IPS DF 6.9 (cell line): ENCODE results near the gene ZNF354C.

Experiments used
- DNase-seq: peaks from one replicate; pipeline ENCODE4 v3.0.0-alpha.2; 2013; ENCODE audit warnings: low read depth, low spot score
- H3K27ac ChIP-seq: one replicate; pipeline ENCODE4 v1.5.1; 2013; ENCODE audit warnings: low read length, control low read depth
- H3K27me3 ChIP-seq: 2 replicates; pipeline ENCODE4 v1.6.1; 2013; ENCODE audit warnings: mild to moderate bottlenecking, low read length; ENCODE audit not compliant: control insufficient read depth, insufficient read depth
- H3K36me3 ChIP-seq: 2 replicates; pipeline ENCODE4 v1.6.1; 2013; ENCODE audit warnings: low read length; ENCODE audit not compliant: control insufficient read depth, insufficient read depth
- H3K4me1 ChIP-seq: 2 replicates; pipeline ENCODE4 v1.6.1; 2013; ENCODE audit warnings: low read length; ENCODE audit not compliant: control insufficient read depth, insufficient read depth
- H3K4me3 ChIP-seq: 2 replicates; pipeline ENCODE4 v1.5.1; 2013; ENCODE audit warnings: mild to moderate bottlenecking, low read length
- H3K9me3 ChIP-seq: 2 replicates; pipeline ENCODE4 v1.6.1; 2013; ENCODE audit warnings: low read length, inconsistent platforms; ENCODE audit not compliant: control insufficient read depth, insufficient read depth
- WGBS: extraction: QIAGEN DNeasy Blood & Tissue Kit; methylation state at CpG from one replicate; pipeline ENCODE4 v1.1.7; 2013; ENCODE audit warnings: mixed read lengths, missing lambda C conversion rate; ENCODE audit not compliant: insufficient read length, insufficient coverage; 5-methylcytosine and 5-hydroxymethylcytosine counted together

The ZNF354C gene

GRCh38 chr5:179128041-179128365 lies 67.8 kb downstream of the ZNF354C start:
- Histone ChIP-seq H3K4me1 (no peaks in the 10 kb centered on the region), H3K36me3 (no peaks in the 10 kb centered on the region)

GRCh38 chr5:179128976-179129375 lies 68.8 kb downstream of the ZNF354C start:
- H3K36me3 ChIP-seq, result no peaks in the 10 kb centered on the region
- no peaks in the 10 kb centered on the region for H3K27me3 ChIP-seq
- no peak overlapping the region for H3K27ac ChIP-seq
- no peak for DNase-seq
- no peak overlapping the region for H3K4me3 ChIP-seq
- H3K9me3 ChIP-seq, result no peaks in the 10 kb centered on the region
- no peaks in the 10 kb centered on the region for H3K4me1 ChIP-seq
- no CpG with 5 or more reads among the region's 14 CpGs for WGBS

More at GRCh38 chr5:179128041-179128365, 67.8 kb downstream of the ZNF354C start:
- H3K27me3 ChIP-seq, result no peaks in the 10 kb centered on the region
- no peaks in the 10 kb centered on the region for H3K9me3 ChIP-seq
- DNase-seq, result no peak
- WGBS, result no CpG with 5 or more reads among the region's 10 CpGs
- no peak overlapping the region for H3K4me3 ChIP-seq
- no peak overlapping the region for H3K27ac ChIP-seq

GRCh38 chr5:179129607-179130071 lies 69.5 kb downstream of the ZNF354C start:
- Histone ChIP-seq H3K4me3 (no peak overlapping the region), H3K9me3 (no peaks in the 10 kb centered on the region), H3K27ac (no peak overlapping the region), H3K36me3 (no peaks in the 10 kb centered on the region), H3K27me3 (no peaks in the 10 kb centered on the region), H3K4me1 (no peaks in the 10 kb centered on the region)
- WGBS, result no CpG with 5 or more reads among the region's 18 CpGs
- DNase-seq, result no peak

DNA sequence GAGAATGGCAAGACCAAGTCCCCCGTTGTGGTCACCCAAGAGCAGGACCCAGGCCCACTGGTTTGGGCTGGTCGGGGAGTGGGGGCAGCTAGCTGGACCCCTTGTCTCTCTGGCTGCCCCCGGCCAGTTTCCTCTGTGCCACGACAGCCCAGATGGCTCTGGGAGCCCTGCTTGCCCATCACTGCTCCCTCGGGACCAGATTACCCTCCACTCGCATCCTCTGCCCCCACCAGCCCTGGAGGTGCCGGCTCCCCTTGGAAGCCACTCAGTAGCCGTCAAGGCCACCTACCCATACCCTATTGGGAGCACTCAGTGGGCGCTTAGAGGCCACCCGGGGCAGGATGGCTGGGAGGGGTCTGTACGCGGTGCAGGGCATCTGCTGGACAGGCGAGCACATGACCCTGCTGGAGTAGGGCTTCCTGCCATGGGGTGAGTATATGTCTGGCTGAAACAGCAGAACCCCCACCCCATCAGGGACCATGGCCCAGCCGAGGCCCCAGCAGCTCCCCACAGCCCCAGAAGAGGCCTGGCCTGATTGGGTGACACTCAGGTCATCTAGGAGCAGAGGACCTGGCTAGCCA lies 70.0 kb downstream of the ZNF354C start:
- no peaks in the 10 kb centered on the region for H3K9me3 ChIP-seq
- WGBS, result no CpG with 5 or more reads among the region's 14 CpGs
- no peaks in the 10 kb centered on the region for H3K27me3 ChIP-seq

GRCh38 chr5:179131321-179131835 lies 71.2 kb downstream of the ZNF354C start:
- no peaks in the 10 kb centered on the region for H3K36me3 ChIP-seq
- H3K4me1 ChIP-seq, result no peaks in the 10 kb centered on the region; the same call in 1 of the 2 replicates
- H3K27ac ChIP-seq, result no peak overlapping the region
- H3K9me3 ChIP-seq, result no peaks in the 10 kb centered on the region
- H3K27me3 ChIP-seq, result no peaks in the 10 kb centered on the region
- WGBS, result no CpG with 5 or more reads among the region's 10 CpGs
- H3K4me3 ChIP-seq, result no peak overlapping the region
- DNase-seq, result no peak

More for the DNA sequence above, 70.0 kb downstream of the ZNF354C start:
- Histone ChIP-seq H3K36me3 (no peaks in the 10 kb centered on the region), H3K27ac (no peak overlapping the region), H3K4me3 (no peak overlapping the region), H3K4me1 (no peaks in the 10 kb centered on the region)
- no peak for DNase-seq

DNA sequence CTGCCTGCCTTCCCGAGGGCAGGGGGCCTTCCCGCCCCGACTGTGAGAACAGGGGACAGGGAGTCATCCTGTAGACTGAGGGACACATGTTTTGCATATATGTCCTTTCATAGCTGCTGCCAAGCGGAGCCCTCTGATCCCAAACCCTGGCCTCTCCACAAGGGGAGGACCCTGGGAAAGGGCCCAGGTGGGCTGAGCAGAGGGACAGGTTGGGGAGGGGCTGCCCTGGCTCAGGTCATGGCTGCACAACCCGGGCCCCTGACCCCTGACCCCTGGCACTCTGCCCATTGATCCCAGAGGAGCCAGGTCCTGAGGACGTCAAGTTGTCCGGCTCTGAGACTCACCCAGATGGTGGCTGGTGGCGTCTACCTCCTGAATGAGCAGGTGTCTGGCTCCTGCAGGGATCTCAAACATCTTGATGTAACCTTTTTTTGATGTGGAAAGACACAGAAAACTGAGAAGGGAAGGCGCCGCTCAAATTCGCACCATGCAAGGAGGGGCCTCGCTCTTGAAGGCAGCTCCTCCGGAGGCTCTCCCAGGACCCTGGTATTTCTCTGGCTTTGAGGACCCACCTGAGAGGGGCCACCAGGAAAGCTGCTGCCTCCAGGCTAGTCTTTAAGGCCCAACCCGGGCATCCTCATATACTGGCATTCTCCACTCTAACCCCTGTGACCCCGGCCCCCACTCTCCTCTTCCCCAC lies 71.9 kb downstream of the ZNF354C start:
- Histone ChIP-seq H3K27me3 (no peaks in the 10 kb centered on the region), H3K9me3 (no peaks in the 10 kb centered on the region), H3K36me3 (no peaks in the 10 kb centered on the region), H3K4me1 (no peaks in the 10 kb centered on the region; the same call in 1 of the 2 replicates), H3K4me3 (no peak overlapping the region), H3K27ac (no peak overlapping the region)
- DNase-seq, result no peak
- no CpG with 5 or more reads among the region's 15 CpGs for WGBS

DNA sequence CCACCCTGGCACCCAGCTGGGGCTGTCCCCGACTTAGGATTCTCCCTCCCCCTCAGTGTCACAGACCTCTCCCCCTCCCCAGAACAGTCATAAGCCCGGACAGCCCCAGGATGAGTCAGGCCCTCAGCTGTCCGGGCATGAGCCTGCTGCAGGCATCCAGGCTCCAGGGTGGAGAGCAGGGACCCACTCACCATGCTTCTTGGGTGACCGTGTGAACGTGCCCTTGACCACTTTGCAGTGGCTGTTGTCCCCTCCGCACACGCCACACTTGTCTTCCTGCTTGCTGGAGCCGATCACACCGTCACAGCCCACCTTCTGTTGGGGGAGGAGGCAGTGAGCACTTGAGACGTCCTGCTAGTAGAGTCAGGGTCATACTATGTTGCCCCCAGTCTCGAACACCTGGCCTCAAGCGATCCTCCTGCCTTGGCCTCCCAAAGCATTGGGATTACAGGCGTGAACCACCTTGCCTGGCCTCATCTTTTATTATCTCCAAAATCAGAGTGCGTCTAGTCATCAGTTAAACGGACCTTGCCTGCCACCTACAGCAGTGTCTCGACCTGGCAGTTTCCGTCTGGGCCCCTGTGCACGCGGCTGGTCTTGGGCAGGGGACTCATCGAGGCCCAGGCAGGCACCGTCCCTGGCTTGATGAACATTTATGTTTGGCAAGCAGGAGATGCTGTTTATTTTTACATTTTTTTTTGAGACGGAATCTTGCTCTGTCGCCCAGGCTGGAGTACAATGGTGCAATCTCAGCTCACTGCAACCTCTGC lies 72.6 kb downstream of the ZNF354C start:
- Histone ChIP-seq H3K4me1 (no peaks in the 10 kb centered on the region; the same call in 1 of the 2 replicates), H3K36me3 (no peaks in the 10 kb centered on the region), H3K4me3 (no peak overlapping the region), H3K27me3 (no peaks in the 10 kb centered on the region), H3K9me3 (no peaks in the 10 kb centered on the region), H3K27ac (no peak overlapping the region)
- no peak for DNase-seq
- WGBS, result no CpG with 5 or more reads among the region's 23 CpGs
